ENCODE measurements around the gene SLIT1.

Gene SLIT1

DNA sequence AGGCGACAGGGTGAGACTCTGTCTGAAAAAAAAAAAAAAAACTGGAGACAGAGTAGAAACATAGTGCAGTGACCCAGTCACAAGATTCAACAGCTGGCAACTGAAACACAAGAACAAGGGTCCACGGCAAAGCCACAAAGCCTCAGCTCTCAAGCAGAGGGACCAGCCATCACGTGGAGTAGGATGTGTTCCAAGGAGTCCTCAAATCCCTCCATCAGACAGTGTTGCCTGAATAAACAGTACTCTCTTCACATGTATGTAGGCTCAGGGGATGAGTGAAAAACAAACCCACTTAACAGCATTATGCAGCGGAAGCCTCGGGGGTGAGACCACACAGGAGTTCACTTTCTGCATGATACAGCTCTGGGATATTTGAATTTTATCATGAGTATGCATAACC is 62.0 kb downstream of the SLIT1 start:
- H3K9ac ChIP-seq (ENCODE audit: low read length), result no peak overlapping the region
- TF ChIP-seq EZH2phosphoT487 (conservative IDR thresholded peaks at IDR 0.05; ENCODE audit: low read length) (no peak), CTCF (IDR thresholded peaks at IDR 0.05; ENCODE audit: insufficient read depth, low read length, poor library complexity, severe bottlenecking) (no peak)
- H3K9me2 ChIP-seq (replicated peaks; ENCODE audit: insufficient read depth, low read length), result no peaks in the 10 kb centered on the region
- H3K36me3 ChIP-seq (ENCODE audit: low read length), result no peaks in the 10 kb centered on the region
- no peaks in the 10 kb centered on the region for H3F3A ChIP-seq (ENCODE audit: insufficient read depth)
- no peaks in the 10 kb centered on the region for H3K9me3 ChIP-seq (ENCODE audit: insufficient read depth, low read length)
- no peak overlapping the region for H2AFZ ChIP-seq (ENCODE audit: low read depth, low read length, severe bottlenecking)
- no peaks in the 10 kb centered on the region for H3K27me3 ChIP-seq (ENCODE audit: low read length)
- H3K4me2 ChIP-seq (ENCODE audit: low read depth, low read length, poor library complexity, severe bottlenecking), result no peak overlapping the region
- no peak overlapping the region for H3K4me3 ChIP-seq (ENCODE audit: insufficient read depth, low read length, poor library complexity, severe bottlenecking)
- H3K79me2 ChIP-seq (ENCODE audit: insufficient read depth, low read length), result no peaks in the 10 kb centered on the region
- H4K20me1 ChIP-seq (ENCODE audit: low read depth, low read length), result no peaks in the 10 kb centered on the region
- H3K27ac ChIP-seq (ENCODE audit: low read depth, low read length), result no peak overlapping the region

GRCh38 chr10:97121041-97121440 is 64.7 kb downstream of the SLIT1 start:
- no peaks in the 10 kb centered on the region for H3F3A ChIP-seq (ENCODE audit: insufficient read depth)
- no peaks in the 10 kb centered on the region for H3K9me2 ChIP-seq (replicated peaks; ENCODE audit: insufficient read depth, low read length)
- no peak overlapping the region for H3K27ac ChIP-seq (ENCODE audit: low read depth, low read length)
- no peak overlapping the region for H3K4me2 ChIP-seq (ENCODE audit: low read depth, low read length, poor library complexity, severe bottlenecking)
- no peaks in the 10 kb centered on the region for H3K36me3 ChIP-seq (ENCODE audit: low read length)
- H3K9me3 ChIP-seq (ENCODE audit: insufficient read depth, low read length), result no peaks in the 10 kb centered on the region
- no peak overlapping the region for H2AFZ ChIP-seq (ENCODE audit: low read depth, low read length, severe bottlenecking)
- H4K20me1 ChIP-seq (ENCODE audit: low read depth, low read length), result no peaks in the 10 kb centered on the region
- H3K4me3 ChIP-seq (ENCODE audit: insufficient read depth, low read length, poor library complexity, severe bottlenecking), result no peak overlapping the region
- H3K79me2 ChIP-seq (ENCODE audit: insufficient read depth, low read length), result no peaks in the 10 kb centered on the region
- no peak overlapping the region for H3K9ac ChIP-seq (ENCODE audit: low read length)
- no peak for TF ChIP-seq EZH2phosphoT487 (conservative IDR thresholded peaks at IDR 0.05; ENCODE audit: low read length)
- TF ChIP-seq CTCF (IDR thresholded peaks at IDR 0.05; ENCODE audit: insufficient read depth, low read length, poor library complexity, severe bottlenecking), result no peak
- no peaks in the 10 kb centered on the region for H3K27me3 ChIP-seq (ENCODE audit: low read length)

GRCh38 chr10:97120370-97120769 is 65.4 kb downstream of the SLIT1 start:
- Histone ChIP-seq H3K36me3 (ENCODE audit: low read length) (no peaks in the 10 kb centered on the region), H3K27me3 (ENCODE audit: low read length) (no peaks in the 10 kb centered on the region), H3K4me2 (ENCODE audit: low read depth, low read length, poor library complexity, severe bottlenecking) (no peak overlapping the region), H3K4me3 (ENCODE audit: insufficient read depth, low read length, poor library complexity, severe bottlenecking) (no peak overlapping the region), H3K27ac (ENCODE audit: low read depth, low read length) (no peak overlapping the region), H3F3A (ENCODE audit: insufficient read depth) (no peaks in the 10 kb centered on the region), H3K9me3 (ENCODE audit: insufficient read depth, low read length) (no peaks in the 10 kb centered on the region), H3K9me2 (replicated peaks; ENCODE audit: insufficient read depth, low read length) (no peaks in the 10 kb centered on the region), H4K20me1 (ENCODE audit: low read depth, low read length) (no peaks in the 10 kb centered on the region), H2AFZ (ENCODE audit: low read depth, low read length, severe bottlenecking) (no peak overlapping the region), H3K9ac (ENCODE audit: low read length) (no peak overlapping the region), H3K79me2 (ENCODE audit: insufficient read depth, low read length) (no peaks in the 10 kb centered on the region)
- no peak for TF ChIP-seq CTCF (IDR thresholded peaks at IDR 0.05; ENCODE audit: insufficient read depth, low read length, poor library complexity, severe bottlenecking)

Data from SU-DHL-6 (cell line).